A549 (cell line): ENCODE results near the gene TCHH. TPM values are rescaled to one million over a fixed set of nuclear protein-coding genes. Genes with fewer than 3 reads are reported as not detected.

ENCODE experiments used
- ATAC-seq, 2 experiments: fragments of 200-7000 bp in 1 of 2; fragments of >200 bp in 1 of 2; cut with Nextera tagmentation in 1 of 2; cut with Tn5 transposase in 1 of 2; 3 replicates each; pipeline versions ENCODE4 v1.8.0 to v1.9.1; 2018 to 2020; ENCODE audit warnings: mild to moderate bottlenecking in 1 of 2, moderate library complexity in 1 of 2
- CTCF ChIA-PET: fragments of 300-600 bp; sonication (Branson Sonifier 250); formaldehyde crosslinking; extraction: SDS; loops from one replicate; lab custom pipeline; 2021; ENCODE audit warnings: antibody characterized with exemption, inconsistent platforms; lab: Yijun Ruan, JAX
- POLR2A ChIA-PET: fragments of 350-600 bp; formaldehyde crosslinking; extraction: SDS; loops from one replicate; lab custom pipeline; 2021; ENCODE audit warnings: antibody characterized with exemption, inconsistent platforms; lab: Yijun Ruan, JAX
- DNase-seq, 2 experiments: peaks; one replicate each; pipeline versions ENCODE4 v3.0.0 to v3.0.0-alpha.2; 2011 to 2016; ENCODE audit warnings: low read depth in 1 of 2, low spot score in 1 of 2
- FAIRE-seq: peaks from 2 replicates; lab custom pipeline; 2011; peaks lifted over from hg19 to GRCh38; lab: Jason Lieb, UNC
- H3K27ac ChIP-seq, 2 experiments: fragments of >200 bp; sonication (Bioruptor Twin); formaldehyde crosslinking; 3 replicates each; pipeline ENCODE4 v1.5.1; 2016 to 2017
- H3K4me1 ChIP-seq: fragments of >200 bp; sonication (Bioruptor Twin); formaldehyde crosslinking; 3 replicates; pipeline ENCODE4 v1.6.1; 2016
- H3K4me2 ChIP-seq: fragments of >200 bp; sonication (Bioruptor Twin); formaldehyde crosslinking; 3 replicates; pipeline ENCODE4 v1.6.1; 2016
- H3K4me3 ChIP-seq: fragments of >200 bp; sonication (Bioruptor Twin); formaldehyde crosslinking; 3 replicates; pipeline ENCODE4 v1.5.1; 2016
- H3K9me3 ChIP-seq: fragments of >200 bp; sonication (Bioruptor Twin); formaldehyde crosslinking; 3 replicates; pipeline ENCODE4 v1.6.1; 2016
- BHLHE40 ChIP-seq: IDR thresholded peaks from 2 replicates; pipeline ENCODE4 v1.6.1; 2012; ENCODE audit warnings: low read depth, low read length, inconsistent platforms
- CEBPB ChIP-seq, 2 experiments: fragments of >200 bp in 1 of 2; sonication (Bioruptor Twin) in 1 of 2; formaldehyde crosslinking in 1 of 2; IDR thresholded peaks; 2 replicates each; pipeline ENCODE4 v1.6.1; 2012 to 2016
- CTCF ChIP-seq: fragments of >200 bp; sonication (Bioruptor Twin); formaldehyde crosslinking; IDR thresholded peaks from 3 replicates; pipeline ENCODE4 v1.5.1; 2016
- EHF ChIP-seq: fragments of 250-450 bp; sonication (Bioruptor Pico); IDR thresholded peaks from 2 replicates; pipeline ENCODE4 v1.5.0; 2020; ENCODE audit warnings: mild to moderate bottlenecking
- FOSB ChIP-seq: fragments of 250-450 bp; sonication (Bioruptor Pico); IDR thresholded peaks from 2 replicates; pipeline ENCODE4 v1.5.0; 2020; ENCODE audit warnings: mild to moderate bottlenecking, moderate library complexity
- FOSL2 ChIP-seq, 2 experiments: fragments of 450-650 bp in 1 of 2; fragments of >200 bp in 1 of 2; sonication (Bioruptor Twin) in 1 of 2; formaldehyde crosslinking; IDR thresholded peaks; 2 replicates each; pipeline versions ENCODE4 v1.5.0 to v1.6.1; 2016 to 2020; ENCODE audit warnings: mild to moderate bottlenecking in 1 of 2, moderate library complexity in 1 of 2
- GATA3 ChIP-seq: IDR thresholded peaks from 2 replicates; pipeline ENCODE4 v1.6.1; 2012; ENCODE audit warnings: borderline replicate concordance
- HDAC2 ChIP-seq: fragments of 200-600 bp; sonication (generic); IDR thresholded peaks from 2 replicates; pipeline ENCODE4 v1.6.1; 2016
- HES2 ChIP-seq: fragments of >200 bp; sonication (Bioruptor Twin); formaldehyde crosslinking; IDR thresholded peaks from 2 replicates; pipeline ENCODE4 v1.6.1; 2016
- HEYL ChIP-seq: fragments of 250-450 bp; sonication (Bioruptor Pico); IDR thresholded peaks from 2 replicates; pipeline ENCODE4 v1.8.0; 2021; ENCODE audit warnings: mild to moderate bottlenecking, moderate library complexity
- HOXB13 ChIP-seq: fragments of 250-450 bp; sonication (Bioruptor Pico); IDR thresholded peaks from 2 replicates; pipeline ENCODE4 v1.5.0; 2020; ENCODE audit warnings: low read depth, mild to moderate bottlenecking, moderate library complexity
- HOXB5 ChIP-seq: fragments of 250-450 bp; sonication (Bioruptor Pico); IDR thresholded peaks from 2 replicates; pipeline ENCODE4 v1.5.0; 2020; ENCODE audit warnings: mild to moderate bottlenecking, moderate library complexity
- JUN ChIP-seq, 2 experiments: fragments of >200 bp; sonication (Bioruptor Twin); formaldehyde crosslinking; IDR thresholded peaks; 2 replicates in 1 of 2; 3 replicates in 1 of 2; pipeline ENCODE4 v1.6.1; 2016 to 2017
- KDM1A ChIP-seq: fragments of 200-600 bp; sonication (generic); IDR thresholded peaks from 2 replicates; pipeline ENCODE4 v1.6.1; 2016; ENCODE audit warnings: low read depth, mild to moderate bottlenecking
- MAZ ChIP-seq: fragments of 150-350 bp; IDR thresholded peaks from 2 replicates; pipeline ENCODE4 v1.6.1; 2014; ENCODE audit warnings: antibody characterized with exemption, low read depth, low read length, borderline replicate concordance
- NPAS2 ChIP-seq: fragments of 250-450 bp; sonication (Bioruptor Pico); IDR thresholded peaks from 2 replicates; pipeline ENCODE4 v1.8.0; 2022; ENCODE audit warnings: mild to moderate bottlenecking, moderate library complexity, borderline replicate concordance
- NR3C1 ChIP-seq: fragments of >200 bp; sonication (Bioruptor Twin); formaldehyde crosslinking; IDR thresholded peaks from 3 replicates; pipeline ENCODE4 v1.6.1; 2017
- PBX3 ChIP-seq: IDR thresholded peaks from 2 replicates; pipeline ENCODE4 v1.6.1; 2012
- PHF8 ChIP-seq: fragments of 200-600 bp; sonication (generic); IDR thresholded peaks from 2 replicates; pipeline ENCODE4 v1.6.1; 2016; ENCODE audit warnings: low read depth, mild to moderate bottlenecking, antibody characterized with exemption, moderate library complexity, borderline replicate concordance
- RAD21 ChIP-seq, 2 experiments: fragments of >200 bp in 1 of 2; sonication (Bioruptor Twin) in 1 of 2; formaldehyde crosslinking in 1 of 2; IDR thresholded peaks in 1 of 2; conservative IDR thresholded peaks in 1 of 2; 2 replicates in 1 of 2; 3 replicates in 1 of 2; pipeline ENCODE4 v1.6.1; 2012 to 2018; ENCODE audit warnings: inconsistent platforms in 1 of 2
- RARB ChIP-seq: fragments of 250-450 bp; sonication (Bioruptor Pico); IDR thresholded peaks from 2 replicates; pipeline ENCODE4 v1.8.0; 2021; ENCODE audit warnings: mild to moderate bottlenecking, moderate library complexity
- RCOR1 ChIP-seq: fragments of 150-350 bp; IDR thresholded peaks from 2 replicates; pipeline ENCODE4 v1.6.1; 2014; ENCODE audit warnings: antibody characterized with exemption, low read length, low read depth
- SMC3 ChIP-seq: fragments of >200 bp; sonication (Bioruptor Twin); formaldehyde crosslinking; IDR thresholded peaks from 3 replicates; pipeline ENCODE4 v1.6.1; 2018; ENCODE audit warnings: inconsistent platforms
- TP53 ChIP-seq: fragments of 250-450 bp; sonication (Bioruptor Pico); IDR thresholded peaks from 2 replicates; pipeline ENCODE4 v1.5.0; 2021; ENCODE audit warnings: mild to moderate bottlenecking, moderate library complexity
- ZC3H11A ChIP-seq: fragments of 450-650 bp; IDR thresholded peaks from 2 replicates; pipeline ENCODE4 v1.6.1; 2014; ENCODE audit warnings: antibody characterized with exemption, mild to moderate bottlenecking
- ZNF302 ChIP-seq: fragments of 250-450 bp; sonication (Bioruptor Pico); IDR thresholded peaks from 2 replicates; pipeline ENCODE4 v1.9.0; 2021; ENCODE audit warnings: inconsistent platforms, mild to moderate bottlenecking, moderate library complexity
- WGBS: methylation state at CpG from one replicate; pipeline ENCODE4 v1.1.6; 2017; ENCODE audit errors: missing lambda C conversion rate; 5-methylcytosine and 5-hydroxymethylcytosine counted together
- polyA plus RNA-seq, 4 experiments: library from polyadenylated mRNA; depleted of rRNA in 3 of 4; stranded (reverse); fragments of >200 nt; fragmentation: RNase III in 1 of 4; extraction: RNeasy Plus Mini Kit Qiagen cat#74134 plus additional on column Dnase treatment in 1 of 4; gene quantifications; 2 replicates in 3 of 4; 3 replicates in 1 of 4; pipeline ENCODE4 v1.2.3, GENCODE V29; 2011 to 2017
- TF ChIP-seq, protein P1 (sequence below): fragments of 450-650 bp; IDR thresholded peaks from 2 replicates; pipeline ENCODE4 v1.6.1; 2014; ENCODE audit warnings: antibody characterized with exemption
- TF ChIP-seq, protein P2 (sequence below): fragments of 150-350 bp; IDR thresholded peaks from 2 replicates; pipeline ENCODE4 v1.6.1; 2014; ENCODE audit warnings: low read depth, mild to moderate bottlenecking, low read length

TCHH gene
- polyA plus RNA-seq, 2 of the 4 experiments (the other 2 are of a cell fraction): 0.08 to 0.09 TPM

GRCh38 chr1:152067929-152068328 is 47.3 kb downstream of the TCHH start:
- CTCF ChIA-PET: interaction anchor here (0.9 to 1.4 kb wide), 5 partner anchors 12 to 118 kb away, joined by 3 to 6 read pairs (median 3); no protein-coding TSS in a partner anchor
- Histone ChIP-seq H3K4me1 (no peaks in the 10 kb centered on the region), H3K4me2 (no peak overlapping the region), H3K4me3 (no peak overlapping the region), H3K9me3 (no peaks in the 10 kb centered on the region), H3K27ac (no peak overlapping the region)
- POLR2A ChIA-PET: no interaction called here
- no peak for DNase-seq
- no peak for TF ChIP-seq EHF (CRISPR knock-in tag)
- TF ChIP-seq NPAS2 (CRISPR knock-in tag): no peak
- TF ChIP-seq ZNF302 (CRISPR knock-in tag): no peak
- TF ChIP-seq HEYL (CRISPR knock-in tag): no peak
- TF ChIP-seq HOXB5 (CRISPR knock-in tag): no peak
- no peak for TF ChIP-seq HOXB13
- no peak for TF ChIP-seq RARB (CRISPR knock-in tag)
- TF ChIP-seq BHLHE40: no peak
- no peak for TF ChIP-seq MAZ
- TF ChIP-seq, protein P1, sequence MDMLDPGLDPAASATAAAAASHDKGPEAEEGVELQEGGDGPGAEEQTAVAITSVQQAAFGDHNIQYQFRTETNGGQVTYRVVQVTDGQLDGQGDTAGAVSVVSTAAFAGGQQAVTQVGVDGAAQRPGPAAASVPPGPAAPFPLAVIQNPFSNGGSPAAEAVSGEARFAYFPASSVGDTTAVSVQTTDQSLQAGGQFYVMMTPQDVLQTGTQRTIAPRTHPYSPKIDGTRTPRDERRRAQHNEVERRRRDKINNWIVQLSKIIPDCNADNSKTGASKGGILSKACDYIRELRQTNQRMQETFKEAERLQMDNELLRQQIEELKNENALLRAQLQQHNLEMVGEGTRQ: no peak
- no peak for TF ChIP-seq CTCF
- no peak for TF ChIP-seq SMC3
- no peak for TF ChIP-seq CEBPB (IDR thresholded peaks at IDR 0.05)
- TF ChIP-seq HDAC2: no peak
- TF ChIP-seq, protein P2, sequence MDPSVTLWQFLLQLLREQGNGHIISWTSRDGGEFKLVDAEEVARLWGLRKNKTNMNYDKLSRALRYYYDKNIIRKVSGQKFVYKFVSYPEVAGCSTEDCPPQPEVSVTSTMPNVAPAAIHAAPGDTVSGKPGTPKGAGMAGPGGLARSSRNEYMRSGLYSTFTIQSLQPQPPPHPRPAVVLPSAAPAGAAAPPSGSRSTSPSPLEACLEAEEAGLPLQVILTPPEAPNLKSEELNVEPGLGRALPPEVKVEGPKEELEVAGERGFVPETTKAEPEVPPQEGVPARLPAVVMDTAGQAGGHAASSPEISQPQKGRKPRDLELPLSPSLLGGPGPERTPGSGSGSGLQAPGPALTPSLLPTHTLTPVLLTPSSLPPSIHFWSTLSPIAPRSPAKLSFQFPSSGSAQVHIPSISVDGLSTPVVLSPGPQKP: no peak
- no peak for TF ChIP-seq GATA3
- no peak for TF ChIP-seq ZC3H11A
- no peak for TF ChIP-seq JUN (IDR thresholded peaks at IDR 0.05)
- TF ChIP-seq, all 56 proteins: peak for 0
- WGBS: 94% methylated on average over 1 of the region's 1 CpG
- no peak for ATAC-seq
- no peak for FAIRE-seq

GRCh38 chr1:152067150-152067549 is 48.1 kb downstream of the TCHH start:
- CTCF ChIA-PET: interaction anchor here (4.9 kb wide), 1 partner anchor 14 kb away, joined by 26 read pairs; no protein-coding TSS in a partner anchor
- no peak for DNase-seq
- Histone ChIP-seq H3K4me2 (no peak overlapping the region), H3K9me3 (no peaks in the 10 kb centered on the region), H3K4me3 (no peak overlapping the region), H3K27ac (no peak overlapping the region), H3K4me1 (no peaks in the 10 kb centered on the region)
- POLR2A ChIA-PET: no interaction called here
- FAIRE-seq: no peak
- TF ChIP-seq FOSL2 (IDR thresholded peaks at IDR 0.05): no peak
- no peak for TF ChIP-seq FOSL2 (CRISPR knock-in tag; IDR thresholded peaks at IDR 0.05)
- no peak for TF ChIP-seq RAD21 (conservative IDR thresholded peaks at IDR 0.05 in 1 of 2, IDR thresholded peaks at IDR 0.05 in 1 of 2)
- TF ChIP-seq HES2: no peak
- TF ChIP-seq ZC3H11A: no peak
- TF ChIP-seq HOXB5 (CRISPR knock-in tag): no peak
- no peak for TF ChIP-seq FOSB (CRISPR knock-in tag)
- no peak for TF ChIP-seq GATA3
- no peak for TF ChIP-seq NR3C1
- no peak for TF ChIP-seq PHF8
- no peak for TF ChIP-seq TP53 (CRISPR knock-in tag)
- TF ChIP-seq RCOR1: no peak
- TF ChIP-seq RARB (CRISPR knock-in tag): no peak
- TF ChIP-seq CTCF: no peak
- TF ChIP-seq PBX3: no peak
- no peak for TF ChIP-seq BHLHE40
- TF ChIP-seq KDM1A: no peak
- no peak for TF ChIP-seq NPAS2 (CRISPR knock-in tag)
- TF ChIP-seq CEBPB (IDR thresholded peaks at IDR 0.05): no peak
- ATAC-seq: no peak
